ENCODE results near the gene MED13.

- TF ChIP-seq CTCF (IDR thresholded peaks at IDR 0.05): no peak
- no peak for TF ChIP-seq POLR2A (IDR thresholded peaks at IDR 0.05)
Measured at GRCh38 chr17:62051053-62051452, 14.0 kb downstream of the MED13 start.

Measured in esophagus squamous epithelium (tissue), 4 donors.